ENCODE results near the gene PITX2. TPM values are rescaled to one million over a fixed set of nuclear protein-coding genes. Genes with fewer than 3 reads are reported as not detected.
"Not testable (repeated sequence)": the region's sequence is repeated elsewhere in the genome, so short reads cannot be mapped to it uniquely, and the experiment has no call there.

Gene PITX2
- total RNA-seq, 4 donors from 2014 or later = 15.0 to 34.4 (median 24.5) TPM

DNA sequence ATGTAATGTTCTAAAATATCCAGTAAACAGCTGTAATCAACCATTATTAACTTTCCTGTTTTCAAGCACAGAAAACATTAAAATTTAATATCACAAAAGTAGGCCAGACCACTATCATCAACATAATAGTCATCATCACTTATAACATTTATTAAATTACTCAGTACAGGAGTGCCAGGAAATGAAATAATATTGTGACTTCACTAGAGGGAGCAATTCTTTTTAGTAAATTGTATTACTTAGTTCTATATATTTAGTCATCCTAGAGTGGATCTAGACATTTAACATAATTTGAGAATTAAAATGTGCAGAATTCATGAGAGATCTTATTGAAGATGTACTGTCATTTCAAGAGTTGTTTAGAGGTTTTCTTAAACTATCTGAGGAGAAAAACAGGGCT is 33.6 kb downstream of the PITX2 start:
- intact Hi-C loops (cut with DNase I; ENCODE audit: low total_unique reads) = no loop called here

DNA sequence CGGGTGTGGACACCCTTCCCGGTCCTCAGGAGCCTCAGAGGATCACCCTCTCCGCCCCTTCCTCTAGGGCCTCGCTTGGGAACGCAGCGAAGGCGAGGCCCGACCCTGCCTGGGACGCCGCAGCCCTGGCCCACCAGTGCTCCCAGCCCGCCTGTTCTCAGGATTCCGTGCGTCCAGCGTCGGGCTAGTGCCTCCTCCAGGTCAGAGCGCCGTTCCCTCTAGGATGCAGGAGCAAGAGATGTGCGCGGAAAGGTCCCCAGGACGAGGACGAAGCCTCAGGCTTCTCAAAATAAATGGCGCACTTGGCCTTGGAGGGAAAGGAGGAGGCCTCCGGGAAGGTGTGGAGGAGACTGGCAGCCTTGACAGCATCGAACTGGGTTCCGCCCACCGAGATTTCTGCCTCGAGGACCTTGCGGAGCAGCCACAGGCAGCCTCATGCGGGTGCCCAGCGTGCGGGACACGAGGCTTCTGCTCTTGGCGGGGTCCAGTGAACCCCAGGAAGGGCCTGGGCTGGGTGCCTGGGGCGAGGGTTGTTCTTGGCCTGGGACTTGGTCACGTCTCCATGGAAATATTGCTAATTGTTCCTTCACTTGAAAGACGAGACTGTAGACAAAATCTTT is 35.1 kb downstream of the PITX2 start:
- Histone ChIP-seq H3K9me3 (no peaks in the 10 kb centered on the region), H3K4me3 (no peak overlapping the region), H3K27ac (no peak overlapping the region), H3K27me3 (no peaks in the 10 kb centered on the region), H3K36me3 (no peaks in the 10 kb centered on the region), H3K4me1 (no peaks in the 10 kb centered on the region)
- 91% methylated on average over 36 of the region's 36 CpGs; no CpG with 5 or more reads in 1 of the 2 donors for WGBS, 2 donors (ENCODE audit: low coverage in 1 of 2)
- intact Hi-C loops (cut with DNase I; ENCODE audit: low total_unique reads) (no loop called here), in situ Hi-C loops (cut with MboI; ENCODE audit: low pct_ligation_motif_present in 1 of 4, low pct_unique_long_range_greater_than_20kb in 1 of 4, low sequenced_read_pairs in 3 of 4) (no loop called here)
- TF ChIP-seq POLR2A (IDR thresholded peaks at IDR 0.05) (no peak), POLR2AphosphoS5 (IDR thresholded peaks at IDR 0.05) (no peak)
- TF ChIP-seq, protein P1, sequence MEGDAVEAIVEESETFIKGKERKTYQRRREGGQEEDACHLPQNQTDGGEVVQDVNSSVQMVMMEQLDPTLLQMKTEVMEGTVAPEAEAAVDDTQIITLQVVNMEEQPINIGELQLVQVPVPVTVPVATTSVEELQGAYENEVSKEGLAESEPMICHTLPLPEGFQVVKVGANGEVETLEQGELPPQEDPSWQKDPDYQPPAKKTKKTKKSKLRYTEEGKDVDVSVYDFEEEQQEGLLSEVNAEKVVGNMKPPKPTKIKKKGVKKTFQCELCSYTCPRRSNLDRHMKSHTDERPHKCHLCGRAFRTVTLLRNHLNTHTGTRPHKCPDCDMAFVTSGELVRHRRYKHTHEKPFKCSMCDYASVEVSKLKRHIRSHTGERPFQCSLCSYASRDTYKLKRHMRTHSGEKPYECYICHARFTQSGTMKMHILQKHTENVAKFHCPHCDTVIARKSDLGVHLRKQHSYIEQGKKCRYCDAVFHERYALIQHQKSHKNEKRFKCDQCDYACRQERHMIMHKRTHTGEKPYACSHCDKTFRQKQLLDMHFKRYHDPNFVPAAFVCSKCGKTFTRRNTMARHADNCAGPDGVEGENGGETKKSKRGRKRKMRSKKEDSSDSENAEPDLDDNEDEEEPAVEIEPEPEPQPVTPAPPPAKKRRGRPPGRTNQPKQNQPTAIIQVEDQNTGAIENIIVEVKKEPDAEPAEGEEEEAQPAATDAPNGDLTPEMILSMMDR (IDR thresholded peaks at IDR 0.05) = no peak
- DNase-seq = no peak

More for the DNA sequence above, 33.6 kb downstream of the PITX2 start:
- no peaks in the 10 kb centered on the region for H3K27me3 ChIP-seq
- TF ChIP-seq POLR2A (IDR thresholded peaks at IDR 0.05) = no peak
- TF ChIP-seq, protein P1 (IDR thresholded peaks at IDR 0.05) = peak in 1 of 5 experiments; percentile 12
- TF ChIP-seq EP300 (IDR thresholded peaks at IDR 0.05; ENCODE audit: low read depth) = no peak
- H3K4me1 ChIP-seq = no peaks in the 10 kb centered on the region
- no peak overlapping the region for H3K4me3 ChIP-seq
- H3K9me3 ChIP-seq = no peaks in the 10 kb centered on the region
- H3K36me3 ChIP-seq = no peaks in the 10 kb centered on the region
- in situ Hi-C loops (cut with MboI; ENCODE audit: low pct_ligation_motif_present in 1 of 4, low pct_unique_long_range_greater_than_20kb in 1 of 4, low sequenced_read_pairs in 3 of 4) = no loop called here
- no peak for DNase-seq
- no peak overlapping the region for H3K27ac ChIP-seq

GRCh38 chr4:110586131-110586850 is 36.6 kb downstream of the PITX2 start:
- Histone ChIP-seq H3K36me3 (no peaks in the 10 kb centered on the region), H3K27ac (no peak overlapping the region), H3K4me3 (no peak overlapping the region), H3K4me1 (no peaks in the 10 kb centered on the region), H3K9me3 (no peaks in the 10 kb centered on the region), H3K27me3 (no peaks in the 10 kb centered on the region)
- in situ Hi-C loops (cut with MboI; ENCODE audit: low pct_ligation_motif_present in 1 of 4, low pct_unique_long_range_greater_than_20kb in 1 of 4, low sequenced_read_pairs in 3 of 4) = no loop called here
- WGBS, 2 donors (ENCODE audit: low coverage in 1 of 2) = 17 to 22% methylated on average over 7 of the region's 7 CpGs
- no peak for DNase-seq
- intact Hi-C loops (cut with DNase I; ENCODE audit: low total_unique reads) = no loop called here
- TF ChIP-seq, protein P1 (IDR thresholded peaks at IDR 0.05) = peak in 3 of 5 experiments; percentile 14 to 30 (median 27)
- no peak for TF ChIP-seq EP300 (IDR thresholded peaks at IDR 0.05; ENCODE audit: low read depth)
- TF ChIP-seq POLR2AphosphoS5 (IDR thresholded peaks at IDR 0.05) = no peak
- TF ChIP-seq POLR2A (IDR thresholded peaks at IDR 0.05) = no peak

- DNase-seq; in situ Hi-C loops (cut with MboI; ENCODE audit: low pct_ligation_motif_present in 1 of 4, low pct_unique_long_range_greater_than_20kb in 1 of 4, low sequenced_read_pairs in 3 of 4): not testable (repeated sequence)
Observed at GRCh38 chr4:110576696-110577095, 46.2 kb downstream of the PITX2 start.

More at GRCh38 chr4:110576696-110577095, 46.2 kb downstream of the PITX2 start:
- H3K36me3 ChIP-seq; H3K27me3 ChIP-seq; H3K27ac ChIP-seq; H3K4me1 ChIP-seq; H3K9me3 ChIP-seq; H3K4me3 ChIP-seq; intact Hi-C loops (cut with DNase I; ENCODE audit: low total_unique reads): not testable (repeated sequence)
- 83 to 93% methylated on average over 1 to 2 of the region's 2 CpGs for WGBS, 2 donors (ENCODE audit: low coverage in 1 of 2)

Other genes with a start within 250 kb of the PITX2 start
- gene ENPEP, start 146.9 kb downstream of the PITX2 start, total RNA-seq = 1 to 10 TPM in 3 of 4 donors, under 1 TPM in 1; 0.80 to 6.2 (median 1.5) TPM

All from transverse colon (tissue), 4 donors.